CMK (cell line): Measurements from ENCODE around the gene ANKS1B.
"Not testable (repeated sequence)": the region's sequence is repeated elsewhere in the genome, so short reads cannot be mapped to it uniquely, and the experiment has no call there.

Experiments
- DNase-seq: peaks from one replicate; pipeline ENCODE4 v3.0.0-alpha.2; 2010; ENCODE audit warnings: low read depth

The ANKS1B gene

GRCh38 chr12:99759444-99759843, 225.3 kb downstream of the ANKS1B start:
- no peak for DNase-seq

- DNase-seq = no peak
These were observed 225.7 kb downstream of the ANKS1B start for GRCh38 chr12:99758997-99759396.

- no peak for DNase-seq
These were observed 232.0 kb downstream of the ANKS1B start for GRCh38 chr12:99752740-99753139.

GRCh38 chr12:99746538-99746937, 238.2 kb downstream of the ANKS1B start:
- no peak for DNase-seq

- no peak for DNase-seq
These were observed 238.8 kb downstream of the ANKS1B start for GRCh38 chr12:99745895-99746294.

- DNase-seq = no peak
These were observed 239.6 kb downstream of the ANKS1B start for GRCh38 chr12:99745121-99745520.

GRCh38 chr12:99736760-99737269, 247.9 kb downstream of the ANKS1B start:
- no peak for DNase-seq

- DNase-seq = no peak
These were observed 252.6 kb downstream of the ANKS1B start for GRCh38 chr12:99732131-99732530.

GRCh38 chr12:99722690-99723486, 261.8 kb downstream of the ANKS1B start:
- DNase-seq = no peak

GRCh38 chr12:99721715-99722275, 262.9 kb downstream of the ANKS1B start:
- DNase-seq = no peak

- DNase-seq = not testable (repeated sequence)
These were observed 264.7 kb downstream of the ANKS1B start for GRCh38 chr12:99720083-99720465.

- not testable (repeated sequence) for DNase-seq
These were observed 265.2 kb downstream of the ANKS1B start for GRCh38 chr12:99719411-99720082.

GRCh38 chr12:99715841-99716510, 268.8 kb downstream of the ANKS1B start:
- DNase-seq = not testable (repeated sequence)

- not testable (repeated sequence) for DNase-seq
These were observed 269.8 kb downstream of the ANKS1B start for GRCh38 chr12:99714921-99715320.

- no peak for DNase-seq
These were observed 270.7 kb downstream of the ANKS1B start for GRCh38 chr12:99713946-99714520.

GRCh38 chr12:99712281-99712680, 272.5 kb downstream of the ANKS1B start:
- no peak for DNase-seq

- no peak for DNase-seq
These were observed 273.5 kb downstream of the ANKS1B start for GRCh38 chr12:99711246-99711645.

GRCh38 chr12:99709619-99710018, 275.1 kb downstream of the ANKS1B start:
- no peak for DNase-seq

GRCh38 chr12:99709116-99709515, 275.6 kb downstream of the ANKS1B start:
- no peak for DNase-seq

- DNase-seq = no peak
These were observed 276.9 kb downstream of the ANKS1B start for GRCh38 chr12:99707883-99708282.

GRCh38 chr12:99706736-99707473, 277.8 kb downstream of the ANKS1B start:
- no peak for DNase-seq
